GM10266 (cell line): Measurements from ENCODE around the gene ENTR1.

Source experiments
- DNase-seq: peaks from one replicate; pipeline ENCODE4 v3.0.0; 2012; ENCODE audit errors: extremely low spot score
- TF ChIP-seq, protein P1 (sequence below): IDR thresholded peaks from 2 replicates; pipeline ENCODE4 v1.5.1; 2012; ENCODE audit warnings: mild to moderate bottlenecking, low read depth; ENCODE audit not compliant: control insufficient read depth, insufficient read depth; ENCODE audit errors: missing control alignments

ENTR1 gene

DNA sequence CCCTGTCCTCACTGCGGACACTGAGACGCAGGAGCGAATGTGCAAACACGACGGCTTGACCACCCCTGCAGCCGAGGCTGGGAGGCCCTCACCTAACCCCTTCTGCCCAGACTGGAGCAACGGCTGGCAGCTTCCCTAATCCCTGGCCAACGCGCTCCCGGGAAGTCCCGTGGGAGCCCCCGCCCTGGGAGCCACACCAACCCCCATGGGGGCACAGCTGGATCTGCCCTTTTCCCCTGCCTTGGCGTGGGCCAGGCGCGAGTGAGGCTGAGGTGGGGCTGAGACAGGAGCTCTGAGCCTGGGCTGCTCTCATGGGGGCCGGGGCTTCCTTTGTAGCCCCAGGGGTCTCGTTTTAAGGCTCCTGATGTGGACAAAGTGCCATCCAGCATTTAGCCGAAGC lies 42.2 kb downstream of the ENTR1 start:
- TF ChIP-seq, protein P1, sequence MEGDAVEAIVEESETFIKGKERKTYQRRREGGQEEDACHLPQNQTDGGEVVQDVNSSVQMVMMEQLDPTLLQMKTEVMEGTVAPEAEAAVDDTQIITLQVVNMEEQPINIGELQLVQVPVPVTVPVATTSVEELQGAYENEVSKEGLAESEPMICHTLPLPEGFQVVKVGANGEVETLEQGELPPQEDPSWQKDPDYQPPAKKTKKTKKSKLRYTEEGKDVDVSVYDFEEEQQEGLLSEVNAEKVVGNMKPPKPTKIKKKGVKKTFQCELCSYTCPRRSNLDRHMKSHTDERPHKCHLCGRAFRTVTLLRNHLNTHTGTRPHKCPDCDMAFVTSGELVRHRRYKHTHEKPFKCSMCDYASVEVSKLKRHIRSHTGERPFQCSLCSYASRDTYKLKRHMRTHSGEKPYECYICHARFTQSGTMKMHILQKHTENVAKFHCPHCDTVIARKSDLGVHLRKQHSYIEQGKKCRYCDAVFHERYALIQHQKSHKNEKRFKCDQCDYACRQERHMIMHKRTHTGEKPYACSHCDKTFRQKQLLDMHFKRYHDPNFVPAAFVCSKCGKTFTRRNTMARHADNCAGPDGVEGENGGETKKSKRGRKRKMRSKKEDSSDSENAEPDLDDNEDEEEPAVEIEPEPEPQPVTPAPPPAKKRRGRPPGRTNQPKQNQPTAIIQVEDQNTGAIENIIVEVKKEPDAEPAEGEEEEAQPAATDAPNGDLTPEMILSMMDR, result no peak
- DNase-seq, result no peak

DNA sequence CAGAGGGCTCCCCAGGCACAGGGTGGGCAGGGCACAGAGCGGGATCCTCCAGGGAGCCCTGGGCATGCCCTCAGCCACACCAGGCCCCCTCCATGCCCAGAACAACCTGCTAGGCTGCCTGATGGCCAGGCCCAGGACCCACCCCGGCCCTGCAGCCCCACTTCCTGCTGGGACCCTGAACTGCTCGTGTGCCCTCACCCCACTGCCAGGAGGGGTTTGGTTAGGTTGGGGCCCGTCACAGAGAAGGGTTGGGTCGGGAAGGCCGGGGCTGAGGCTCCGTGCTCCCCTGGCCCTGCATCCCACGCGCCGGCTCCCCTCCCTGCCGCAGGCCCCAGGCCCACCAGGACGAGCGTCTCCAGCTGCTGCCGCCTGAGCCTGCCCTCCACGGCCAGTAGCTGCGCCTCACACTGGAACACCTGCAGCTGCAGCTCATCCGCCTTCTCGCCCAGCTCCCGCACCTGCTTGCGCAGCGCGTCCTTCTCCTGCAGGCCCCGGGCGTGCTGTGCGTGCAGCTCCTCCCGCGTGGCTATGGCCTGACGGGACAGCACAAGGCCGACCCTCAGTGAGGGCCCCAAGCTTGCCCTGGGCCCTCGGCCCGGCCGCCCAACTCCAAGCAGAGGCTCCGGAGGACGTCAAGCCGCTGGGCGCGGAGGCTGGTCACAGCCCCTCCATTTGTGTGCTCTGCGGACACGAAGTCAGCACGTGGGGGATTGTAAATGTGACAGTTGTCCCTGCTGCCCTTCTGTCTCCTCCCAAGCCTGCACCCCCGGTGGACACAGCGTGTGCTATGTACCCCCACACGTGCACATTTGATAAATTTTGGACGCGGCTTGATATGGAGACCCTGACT lies 42.9 kb downstream of the ENTR1 start:
- TF ChIP-seq, protein P1, result no peak
- no peak for DNase-seq

DNA sequence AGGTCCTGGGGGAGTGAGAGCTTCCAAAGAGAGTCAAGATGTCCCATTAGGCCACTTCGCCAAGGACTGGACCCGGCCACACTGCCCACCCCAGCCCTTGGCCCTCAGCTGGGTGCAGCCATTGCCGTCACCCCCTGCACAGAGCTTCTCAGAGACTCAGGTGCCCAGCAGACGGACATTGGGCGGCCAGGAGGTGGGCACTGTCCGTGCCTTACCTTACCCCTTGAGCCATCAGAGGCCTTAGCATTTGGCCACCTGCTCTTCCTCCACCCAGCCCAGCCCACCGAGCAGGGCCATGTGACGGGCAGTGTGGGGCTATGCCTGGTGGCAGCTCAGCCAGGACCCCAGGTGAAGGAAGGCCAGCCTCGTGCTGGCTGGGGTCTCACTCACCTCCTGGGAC lies 43.6 kb downstream of the ENTR1 start:
- TF ChIP-seq, protein P1, result no peak
- DNase-seq, result no peak

DNA sequence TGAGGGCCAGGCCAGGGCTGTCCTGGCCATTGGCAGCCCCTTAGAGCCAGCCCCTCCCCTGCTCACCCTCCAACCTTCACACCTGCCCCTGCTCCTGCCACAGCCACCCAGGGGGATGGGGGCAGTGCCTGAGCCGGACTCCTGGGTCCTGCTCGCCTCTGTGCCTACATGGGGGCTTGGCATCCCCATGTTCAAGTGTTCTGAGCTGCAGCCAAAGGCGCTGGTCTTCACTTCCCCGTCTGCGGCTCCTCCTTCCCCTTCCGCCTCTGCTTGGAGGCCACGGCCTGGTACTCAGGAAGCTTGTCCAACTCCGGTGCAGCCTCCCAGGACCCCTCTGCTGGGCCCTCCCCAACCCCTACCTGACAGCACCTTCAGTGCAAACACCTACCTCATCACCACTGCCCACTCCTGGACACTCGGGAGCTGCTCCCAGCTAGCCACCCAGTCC lies 44.6 kb downstream of the ENTR1 start:
- TF ChIP-seq, protein P1, result no peak
- DNase-seq, result no peak

DNA sequence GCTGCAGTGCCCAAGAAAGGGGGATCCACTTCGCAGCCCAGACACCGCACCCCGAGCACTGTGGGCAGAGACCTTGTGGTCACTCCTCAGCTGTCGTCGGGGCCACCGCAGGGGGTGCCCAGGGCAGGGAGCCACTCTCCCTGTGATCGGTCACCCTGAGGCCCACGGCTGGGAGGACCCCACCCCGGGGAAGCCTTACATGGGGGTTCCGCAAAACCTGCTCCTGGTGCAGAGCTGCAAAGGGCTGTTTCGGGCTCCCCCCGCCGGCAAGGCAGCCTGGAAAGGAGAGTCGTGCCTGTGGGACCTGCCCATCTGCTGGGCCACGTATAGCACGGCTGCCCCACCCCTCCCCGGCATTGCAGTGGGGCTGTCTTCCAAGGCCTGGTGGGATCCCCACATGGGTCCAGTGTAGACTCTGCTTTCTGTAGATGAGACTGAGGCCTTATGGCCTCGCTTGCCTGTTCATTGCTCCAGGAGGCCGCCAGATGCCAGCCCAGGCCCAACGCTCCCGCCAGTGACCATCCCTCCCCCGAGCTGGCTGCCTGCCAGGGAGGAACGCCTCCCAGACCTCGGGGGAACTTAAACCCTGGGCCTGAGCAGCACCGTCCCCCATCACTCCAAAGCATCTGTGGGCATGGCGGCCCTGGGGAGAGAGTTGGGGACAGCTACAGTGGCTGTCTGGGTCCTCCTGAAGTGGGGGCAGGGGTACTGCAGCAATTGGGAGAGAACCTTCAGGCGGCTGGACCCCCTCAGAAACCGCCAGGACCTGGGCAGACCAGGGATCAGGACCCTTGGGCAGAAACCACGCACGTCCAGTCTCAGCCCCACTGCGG lies 45.3 kb downstream of the ENTR1 start:
- TF ChIP-seq, protein P1, result no peak
- no peak for DNase-seq

DNA sequence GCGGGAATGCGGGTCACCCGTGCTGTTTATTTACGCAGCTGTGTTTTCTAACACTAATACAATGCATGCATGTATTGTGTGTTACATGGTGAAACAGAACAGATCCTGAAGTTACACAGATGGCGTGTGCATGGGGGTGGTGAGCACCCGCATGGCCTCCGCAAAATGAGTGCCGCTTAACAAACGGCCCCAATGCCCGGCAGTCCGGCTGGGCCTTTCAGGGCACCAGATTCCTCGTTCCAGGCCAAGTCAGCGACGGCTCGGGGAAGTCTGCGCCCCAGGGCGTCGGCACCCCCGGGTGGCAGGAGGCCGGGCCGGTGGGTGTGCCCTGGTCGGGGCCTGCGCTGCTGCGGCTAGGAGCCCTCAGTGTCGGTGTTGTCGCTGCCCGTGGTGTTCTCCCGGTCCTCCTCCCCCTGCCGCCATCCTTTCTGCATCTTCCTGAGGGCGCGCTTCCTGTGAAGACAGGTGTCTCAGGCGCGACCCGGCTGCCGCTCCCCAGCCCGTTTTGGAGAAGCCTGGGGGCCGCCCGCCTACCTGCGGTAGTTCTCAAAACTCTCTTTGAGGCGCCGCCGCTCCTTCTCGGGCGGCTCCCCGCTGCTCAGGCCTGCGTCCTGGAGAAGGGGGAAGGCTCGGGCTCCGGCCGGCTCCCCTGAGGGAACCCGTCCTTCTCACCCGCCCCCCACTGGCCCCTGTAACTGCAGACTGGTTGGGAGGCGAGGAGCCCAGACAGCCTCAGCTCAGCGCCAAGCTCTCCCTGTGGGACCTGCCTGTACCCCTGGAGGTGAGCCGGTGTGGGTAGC lies 46.3 kb downstream of the ENTR1 start:
- DNase-seq, result no peak
- TF ChIP-seq, protein P1, result no peak
